ENCODE measurements around the gene GLUL.

GRCh38 chr1:182388392-182389134 is 3.0 kb downstream of the GLUL start:
- no peak for TF ChIP-seq CTCF (conservative IDR thresholded peaks at IDR 0.05; ENCODE audit: low read depth, low read length)
- no peak for TF ChIP-seq EZH2phosphoT487 (IDR thresholded peaks at IDR 0.05; ENCODE audit: borderline replicate concordance, low read length)
